Esophagus squamous epithelium (tissue), 5 donors: ENCODE data around the gene KDM4C. TPM values are rescaled to one million over a fixed set of nuclear protein-coding genes. Genes with fewer than 3 reads are reported as not detected.

ENCODE experiments used
- DNase-seq: peaks from one replicate; lab custom pipeline; 2025; lab: John Stamatoyannopoulos, UW
- H3K27ac ChIP-seq, 4 donors: fragments of 200-600 bp; sonication (generic); one replicate each; pipeline ENCODE4 v1.5.1; 2016 to 2019; ENCODE audit warnings: mild to moderate bottlenecking in 1 of 4
- H3K27me3 ChIP-seq, 4 donors: fragments of 200-600 bp; sonication (generic); 1 replicate in 3 of 4; 2 replicates in 1 of 4; pipeline versions ENCODE4 v1.5.1 to v1.6.0; 2017 to 2021; ENCODE audit warnings: antibody characterized with exemption in 1 of 4
- H3K36me3 ChIP-seq, 3 donors: fragments of 200-600 bp; sonication (generic); one replicate each; pipeline ENCODE4 v1.5.1; 2016 to 2019
- H3K4me1 ChIP-seq, 3 donors: fragments of 200-600 bp; sonication (generic); one replicate each; pipeline ENCODE4 v1.5.1; 2017 to 2019
- H3K4me3 ChIP-seq, 4 donors: fragments of 200-600 bp; sonication (generic); 1 replicate in 3 of 4; 2 replicates in 1 of 4; pipeline ENCODE4 v1.5.1; 2016 to 2019; ENCODE audit warnings: mild to moderate bottlenecking in 2 of 4, moderate library complexity in 1 of 4
- H3K9me3 ChIP-seq, 3 donors: fragments of 200-600 bp; sonication (generic); one replicate each; pipeline ENCODE4 v1.5.1; 2016 to 2019
- CTCF ChIP-seq, 6 experiments: fragments of 450-650 bp in 4 of 6; fragments of 200-600 bp in 2 of 6; sonication (generic) in 2 of 6; IDR thresholded peaks; one replicate each; pipeline ENCODE4 v1.5.1; 2016 to 2019; ENCODE audit warnings: antibody characterized with exemption in 6 of 6, mild to moderate bottlenecking in 4 of 6, moderate library complexity in 4 of 6
- POLR2A ChIP-seq, 4 donors: fragments of 450-650 bp; IDR thresholded peaks; one replicate each; pipeline ENCODE4 v1.6.1; 2017; ENCODE audit warnings: antibody characterized with exemption in 4 of 4, mild to moderate bottlenecking in 4 of 4, moderate library complexity in 3 of 4
- WGBS, 2 donors: methylation state at CpG; one replicate each; pipeline ENCODE4 v1.1.5; 2018; 5-methylcytosine and 5-hydroxymethylcytosine counted together
- intact Hi-C: fragments of 100-400 bp; cut with DNase I; formaldehyde crosslinking; loops from one replicate; pipeline ENCODE4 v1.15.0; 2022
- total RNA-seq, 4 donors: library from RNA; depleted of rRNA; stranded (reverse); fragments of >200 nt; gene quantifications; one replicate each; pipeline ENCODE4 v1.1.0, GENCODE V29; 2016
- donor health status: DM: yes; HTN: yes; CAD: no.

Gene KDM4C
- total RNA-seq, 4 donors from 2014 or later = 12.5 to 43.9 (median 22.9) TPM

GRCh38 chr9:6904371-6904770 is 146.6 kb downstream of the KDM4C start:
- intact Hi-C loops = no loop called here
- Histone ChIP-seq H3K9me3 (no peaks in the 10 kb centered on the region), H3K36me3 (peaks cover 0 to 24% (median 0%) of the 10 kb centered on the region in 3 donors), H3K4me1 (peaks cover 0 to 6% (median 5%) of the 10 kb centered on the region in 3 donors), H3K4me3 (no peak overlapping the region), H3K27me3 (no peaks in the 10 kb centered on the region), H3K27ac (no peak overlapping the region)
- 83 to 90% methylated on average over 2 of the region's 2 CpGs for WGBS, 2 donors
- TF ChIP-seq POLR2A (IDR thresholded peaks at IDR 0.05) = no peak
- TF ChIP-seq CTCF (IDR thresholded peaks at IDR 0.05) = no peak
- no peak for DNase-seq

- H3K4me1 ChIP-seq = peaks cover 0 to 6% (median 5%) of the 10 kb centered on the region in 3 donors
- H3K36me3 ChIP-seq = peaks cover 0 to 19% (median 0%) of the 10 kb centered on the region in 3 donors
- intact Hi-C loops = no loop called here
- H3K27me3 ChIP-seq = no peaks in the 10 kb centered on the region
- TF ChIP-seq POLR2A (IDR thresholded peaks at IDR 0.05) (no peak), CTCF (IDR thresholded peaks at IDR 0.05) (no peak)
- no peak for DNase-seq
- H3K4me3 ChIP-seq = no peak overlapping the region
- H3K27ac ChIP-seq = no peak overlapping the region
- H3K9me3 ChIP-seq = no peaks in the 10 kb centered on the region
- WGBS, 2 donors = 82 to 91% methylated on average over 6 of the region's 6 CpGs
Measured at GRCh38 chr9:6905850-6906375, 148.1 kb downstream of the KDM4C start.

- no peak overlapping the region for H3K4me3 ChIP-seq
- intact Hi-C loops = no loop called here
- 85 to 90% methylated on average over 4 of the region's 4 CpGs for WGBS, 2 donors
- no peak for DNase-seq
- peaks cover 0 to 19% (median 0%) of the 10 kb centered on the region in 3 donors for H3K36me3 ChIP-seq
- no peaks in the 10 kb centered on the region for H3K27me3 ChIP-seq
- H3K4me1 ChIP-seq = peaks cover 0 to 4% (median 0%) of the 10 kb centered on the region in 3 donors
- no peak overlapping the region for H3K27ac ChIP-seq
- TF ChIP-seq CTCF (IDR thresholded peaks at IDR 0.05) (peak in 5 of 6 experiments; percentile 9 to 63 (median 40)), POLR2A (IDR thresholded peaks at IDR 0.05) (no peak)
- no peaks in the 10 kb centered on the region for H3K9me3 ChIP-seq
Measured at GRCh38 chr9:6907772-6908381, 150.1 kb downstream of the KDM4C start.

- intact Hi-C loops = no loop called here
- Histone ChIP-seq H3K36me3 (peaks cover 0 to 11% (median 0%) of the 10 kb centered on the region in 3 donors), H3K27me3 (no peaks in the 10 kb centered on the region), H3K4me1 (peaks cover 0 to 4% (median 0%) of the 10 kb centered on the region in 3 donors), H3K4me3 (no peak overlapping the region), H3K27ac (no peak overlapping the region), H3K9me3 (no peaks in the 10 kb centered on the region)
- TF ChIP-seq POLR2A (IDR thresholded peaks at IDR 0.05) (no peak), CTCF (IDR thresholded peaks at IDR 0.05) (no peak)
- WGBS, 2 donors = 69 to 80% methylated on average over 1 of the region's 1 CpG
- DNase-seq = no peak
Measured at GRCh38 chr9:6909181-6909580, 151.4 kb downstream of the KDM4C start.

- DNase-seq = no peak
- peak in 2 of 6 experiments; percentile 18 to 31 for TF ChIP-seq CTCF (IDR thresholded peaks at IDR 0.05)
- no peak for TF ChIP-seq POLR2A (IDR thresholded peaks at IDR 0.05)
- Histone ChIP-seq H3K27ac (no peak overlapping the region), H3K4me3 (no peak overlapping the region), H3K27me3 (no peaks in the 10 kb centered on the region), H3K4me1 (peaks cover 0 to 4% (median 0%) of the 10 kb centered on the region in 3 donors), H3K36me3 (peaks cover 0 to 3% (median 0%) of the 10 kb centered on the region in 3 donors), H3K9me3 (no peaks in the 10 kb centered on the region)
- intact Hi-C loops = no loop called here
- WGBS, 2 donors = 40 to 44% methylated on average over 2 of the region's 2 CpGs
Measured at GRCh38 chr9:6910032-6910431, 152.3 kb downstream of the KDM4C start.
